ENCODE measurements around the gene TMCO1.
"Not testable (repeated sequence)": the region's sequence is repeated elsewhere in the genome, so short reads cannot be mapped to it uniquely, and the experiment has no call there.

The TMCO1 gene

GRCh38 chr1:165747632-165748447, 20.8 kb downstream of the TMCO1 start:
- no peak for DNase-seq (ENCODE audit: low read depth in 2 of 2)

GRCh38 chr1:165744913-165745312, 23.8 kb downstream of the TMCO1 start:
- not testable (repeated sequence) for DNase-seq (ENCODE audit: low read depth in 2 of 2)

- no peak for DNase-seq (ENCODE audit: low read depth in 2 of 2)
Observed at GRCh38 chr1:165742194-165742593, 26.5 kb downstream of the TMCO1 start.

- DNase-seq (ENCODE audit: low read depth in 2 of 2) = no peak
Observed at GRCh38 chr1:165738794-165739193, 29.9 kb downstream of the TMCO1 start.

GRCh38 chr1:165737196-165737595, 31.5 kb downstream of the TMCO1 start:
- DNase-seq (ENCODE audit: low read depth in 2 of 2) = no peak

GRCh38 chr1:165734906-165735305, 33.8 kb downstream of the TMCO1 start:
- no peak for DNase-seq (ENCODE audit: low read depth in 2 of 2)

- DNase-seq (ENCODE audit: low read depth in 2 of 2) = no peak
Observed at GRCh38 chr1:165726841-165727240, 41.8 kb downstream of the TMCO1 start.

GRCh38 chr1:165726169-165726568, 42.5 kb downstream of the TMCO1 start:
- DNase-seq (ENCODE audit: low read depth in 2 of 2) = no peak

- DNase-seq (ENCODE audit: low read depth in 2 of 2) = no peak
Observed at GRCh38 chr1:165717918-165718515, 50.7 kb downstream of the TMCO1 start.

GRCh38 chr1:165716265-165717051, 52.2 kb downstream of the TMCO1 start:
- DNase-seq (ENCODE audit: low read depth in 2 of 2) = not testable (repeated sequence)

- no peak for DNase-seq (ENCODE audit: low read depth in 2 of 2)
Observed at GRCh38 chr1:165712764-165713163, 55.9 kb downstream of the TMCO1 start.

- no peak for DNase-seq (ENCODE audit: low read depth in 2 of 2)
Observed at GRCh38 chr1:165707984-165708706, 60.5 kb downstream of the TMCO1 start.

- DNase-seq (ENCODE audit: low read depth in 2 of 2) = no peak
Observed at GRCh38 chr1:165703648-165704047, 65.0 kb downstream of the TMCO1 start.

GRCh38 chr1:165701922-165702321, 66.7 kb downstream of the TMCO1 start:
- DNase-seq (ENCODE audit: low read depth in 2 of 2) = not testable (repeated sequence)

- no peak for DNase-seq (ENCODE audit: low read depth in 2 of 2)
Observed at GRCh38 chr1:165699577-165699976, 69.1 kb downstream of the TMCO1 start.

GRCh38 chr1:165698761-165699052, 70.0 kb downstream of the TMCO1 start:
- no peak for DNase-seq (ENCODE audit: low read depth in 2 of 2)

- DNase-seq (ENCODE audit: low read depth in 2 of 2) = peak; percentile 68 to 73
Observed at GRCh38 chr1:165697881-165698760, 70.5 kb downstream of the TMCO1 start, which contains the start of gene ALDH9A1. Gene ALDH9A1, minus strand, starts transcription at chr1:165698562. Its CDS starts 4 bp downstream, at chr1:165698558.

- no peak for DNase-seq (ENCODE audit: low read depth in 2 of 2)
Observed at GRCh38 chr1:165697491-165697880, 71.2 kb downstream of the TMCO1 start.

GRCh38 chr1:165696625-165697100, 72.0 kb downstream of the TMCO1 start:
- no peak for DNase-seq (ENCODE audit: low read depth in 2 of 2)

- no peak for DNase-seq (ENCODE audit: low read depth in 2 of 2)
Observed at GRCh38 chr1:165695031-165695430, 73.6 kb downstream of the TMCO1 start.

- DNase-seq (ENCODE audit: low read depth in 2 of 2) = no peak
Observed at GRCh38 chr1:165688046-165688445, 80.6 kb downstream of the TMCO1 start.

Measured in activated CD8-positive, alpha-beta memory T cell treated with anti-CD3 and anti-CD28 coated beads for 4 hours (primary cell).